Neuron (in vitro differentiated cells): ENCODE data around the gene SPATA12.

Source experiments
- H2AFZ ChIP-seq: one replicate; pipeline ENCODE4 v1.6.1; 2013; ENCODE audit warnings: low read depth, mild to moderate bottlenecking, inconsistent platforms, low read length, moderate library complexity
- H3K27me3 ChIP-seq: one replicate; pipeline ENCODE4 v1.6.1; 2013; ENCODE audit warnings: low read length; ENCODE audit not compliant: insufficient read depth
- H3K36me3 ChIP-seq: one replicate; pipeline ENCODE4 v1.6.1; 2013; ENCODE audit warnings: low read length; ENCODE audit not compliant: insufficient read depth
- H3K4me1 ChIP-seq: one replicate; pipeline ENCODE4 v1.6.1; 2013; ENCODE audit warnings: low read length; ENCODE audit not compliant: insufficient read depth
- H3K4me3 ChIP-seq: 2 replicates; pipeline ENCODE4 v1.5.1; 2013; ENCODE audit warnings: mild to moderate bottlenecking, low read length, moderate library complexity
- H3K9me3 ChIP-seq: one replicate; pipeline ENCODE4 v1.6.1; 2013; ENCODE audit warnings: low read length

The SPATA12 gene

DNA sequence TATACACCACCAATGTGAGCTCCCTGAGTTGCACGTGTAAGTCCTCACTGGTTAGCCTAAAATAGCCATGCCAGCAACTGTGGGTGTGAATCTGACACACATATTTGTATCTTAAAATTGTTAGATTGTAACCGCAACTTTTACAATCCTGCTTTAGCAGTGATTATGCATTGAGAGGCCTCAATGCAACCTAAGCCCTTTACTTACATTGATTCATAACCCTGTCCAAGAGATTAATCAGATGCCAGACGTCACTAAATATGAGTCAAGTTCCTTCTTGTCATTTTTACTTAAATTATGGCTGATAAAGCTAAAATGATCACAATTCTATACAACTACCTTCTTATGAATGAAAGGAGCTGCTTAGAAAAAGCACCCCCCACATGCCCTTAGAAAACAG lies 57.8 kb downstream of the SPATA12 start:
- Histone ChIP-seq H3K4me3 (no peak overlapping the region), H3K9me3 (no peaks in the 10 kb centered on the region), H3K4me1 (no peaks in the 10 kb centered on the region), H3K36me3 (peaks cover 14% of the 10 kb centered on the region), H3K27me3 (no peaks in the 10 kb centered on the region), H2AFZ (no peak overlapping the region)

DNA sequence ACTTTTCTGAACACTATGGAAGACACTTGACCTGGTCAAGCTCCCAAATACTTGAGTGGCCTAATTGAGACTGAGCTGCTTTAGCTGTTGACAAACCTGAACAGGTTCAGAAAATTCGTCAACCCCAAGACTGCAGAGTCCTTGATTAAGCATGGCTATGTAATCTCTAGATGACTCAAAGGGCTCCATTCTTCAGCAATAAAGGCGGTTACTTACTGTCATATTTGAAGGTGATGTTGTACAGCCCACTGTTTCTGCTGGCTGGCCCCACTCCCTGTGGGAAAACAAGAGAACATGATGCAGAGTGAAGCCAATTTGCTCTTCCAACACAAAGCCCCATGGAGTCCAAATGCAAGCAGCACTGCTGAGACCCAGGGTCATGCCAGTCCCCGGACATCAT lies 59.6 kb downstream of the SPATA12 start:
- Histone ChIP-seq H2AFZ (no peak overlapping the region), H3K36me3 (no peaks in the 10 kb centered on the region), H3K4me3 (no peak overlapping the region), H3K27me3 (no peaks in the 10 kb centered on the region), H3K9me3 (no peaks in the 10 kb centered on the region), H3K4me1 (no peaks in the 10 kb centered on the region)

DNA sequence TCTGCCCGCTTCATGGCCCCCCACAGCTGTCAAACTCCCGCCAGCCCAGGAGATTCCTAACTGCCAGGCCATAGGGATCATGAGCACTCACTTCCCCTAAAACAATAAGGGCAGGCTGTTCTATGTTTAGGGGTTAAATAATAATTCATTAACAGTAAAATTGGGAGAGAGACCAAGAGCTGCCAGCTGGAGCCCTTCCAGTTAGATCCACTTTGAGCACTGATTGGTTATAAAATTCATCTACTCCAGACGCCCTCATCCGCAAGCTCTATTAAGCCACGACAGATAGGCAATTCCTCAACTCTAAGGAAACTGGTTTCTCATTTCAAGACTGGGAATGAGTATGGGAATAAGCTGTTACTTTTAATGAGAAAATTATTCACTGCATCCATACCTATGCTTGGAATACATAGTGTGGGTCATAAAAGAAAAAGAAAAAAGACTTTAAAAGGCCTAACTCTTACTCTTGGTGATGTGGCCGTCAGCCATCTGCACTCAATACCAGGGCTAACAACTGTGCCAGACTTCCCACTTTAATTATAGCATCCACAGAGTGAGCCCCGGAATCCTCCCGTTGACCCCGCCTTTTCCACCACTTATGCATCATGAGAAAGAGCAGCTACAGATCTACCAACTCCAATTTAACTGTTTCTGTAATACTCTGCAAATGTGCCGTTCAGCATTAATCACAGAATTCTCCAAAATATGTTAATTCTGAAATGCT lies 60.1 kb downstream of the SPATA12 start:
- no peaks in the 10 kb centered on the region for H3K36me3 ChIP-seq
- H2AFZ ChIP-seq: no peak overlapping the region
- H3K4me3 ChIP-seq: no peak overlapping the region
- H3K4me1 ChIP-seq: no peaks in the 10 kb centered on the region
- H3K9me3 ChIP-seq: no peaks in the 10 kb centered on the region
- no peaks in the 10 kb centered on the region for H3K27me3 ChIP-seq
